ENCODE data around the gene MMP3. TPM values are rescaled to one million over a fixed set of nuclear protein-coding genes. Genes with fewer than 3 reads are reported as not detected.

The MMP3 gene
- polyA plus RNA-seq, 3 donors from 2014 or later = not detected

DNA sequence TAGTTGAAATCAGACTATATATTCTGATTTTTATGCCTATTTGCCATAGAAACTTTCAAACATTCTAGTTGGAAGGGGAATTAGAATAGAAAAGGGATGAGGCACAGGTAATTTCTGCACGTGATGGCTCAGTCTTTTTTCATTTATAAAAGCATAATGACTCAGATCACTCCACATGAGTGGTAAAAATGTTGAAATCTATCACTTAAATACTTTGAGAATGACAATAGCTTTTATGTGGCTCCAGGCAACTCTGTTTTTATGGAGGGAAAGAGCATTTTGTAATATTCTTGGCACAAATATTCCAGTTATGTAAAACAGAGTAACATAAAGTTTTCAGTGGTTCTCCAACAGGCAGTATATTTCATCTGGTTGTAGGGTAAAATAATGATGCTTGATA, 5.9 kb upstream of the MMP3 start:
- H3K4me3 Mint-ChIP-seq = no peak overlapping the region
- peaks cover 0 to 10% (median 0%) of the 10 kb centered on the region in 6 donors for H3K9me3 Mint-ChIP-seq
- peaks cover 0 to 3% (median 1%) of the 10 kb centered on the region in 3 donors for H3K27me3 Mint-ChIP-seq (ENCODE audit: low read depth in 3 of 3)
- H3K4me1 Mint-ChIP-seq = no peaks in the 10 kb centered on the region
- H3K36me3 Mint-ChIP-seq = no peaks in the 10 kb centered on the region
- DNase-seq = no peak
- no peak overlapping the region for H3K27ac Mint-ChIP-seq

DNA sequence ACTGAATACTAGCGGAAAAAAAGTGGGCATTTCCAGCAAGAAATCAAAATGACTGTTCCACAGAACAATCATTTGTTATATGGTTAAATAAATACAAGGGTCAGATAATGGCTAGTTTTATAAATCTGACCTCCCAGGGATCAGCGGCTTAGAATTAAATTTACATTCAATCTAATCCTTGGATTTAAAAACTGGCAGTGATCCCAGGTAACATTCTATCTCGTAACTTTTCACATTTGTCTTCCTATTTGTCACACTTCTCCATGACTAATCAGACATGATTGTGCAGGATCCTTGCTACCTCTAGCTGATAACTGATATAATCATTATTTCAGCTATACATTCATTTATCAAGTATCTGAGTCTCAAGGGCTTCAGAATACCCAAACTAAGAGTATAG, 2.9 kb upstream of the MMP3 start:
- DNase-seq = no peak
- peaks cover 0 to 3% (median 0%) of the 10 kb centered on the region in 6 donors for H3K9me3 Mint-ChIP-seq
- no peak overlapping the region for H3K4me3 Mint-ChIP-seq
- peaks cover 0 to 1% (median 0%) of the 10 kb centered on the region in 3 donors for H3K27me3 Mint-ChIP-seq (ENCODE audit: low read depth in 3 of 3)
- no peaks in the 10 kb centered on the region for H3K4me1 Mint-ChIP-seq
- H3K27ac Mint-ChIP-seq = no peak overlapping the region
- H3K36me3 Mint-ChIP-seq = no peaks in the 10 kb centered on the region

GRCh38 chr11:102842930-102843329, 479 bp downstream of the MMP3 start:
- Mint-ChIP-seq H3K27me3 (ENCODE audit: low read depth in 3 of 3) (peaks cover 0 to 1% (median 0%) of the 10 kb centered on the region in 3 donors), H3K4me3 (no peak overlapping the region), H3K27ac (no peak overlapping the region), H3K9me3 (peaks cover 0 to 3% (median 0%) of the 10 kb centered on the region in 6 donors), H3K4me1 (no peaks in the 10 kb centered on the region), H3K36me3 (no peaks in the 10 kb centered on the region)
- no peak for DNase-seq

- Mint-ChIP-seq H3K36me3 (no peaks in the 10 kb centered on the region), H3K9me3 (peaks cover 0 to 2% (median under 1%) of the 10 kb centered on the region in 6 donors), H3K27ac (no peak overlapping the region), H3K4me1 (no peaks in the 10 kb centered on the region), H3K4me3 (no peak overlapping the region), H3K27me3 (ENCODE audit: low read depth in 3 of 3) (peaks cover 0 to 1% (median 0%) of the 10 kb centered on the region in 3 donors)
- no peak for DNase-seq
These were observed 3.4 kb downstream of the MMP3 start for GRCh38 chr11:102840018-102840417.

- Mint-ChIP-seq H3K36me3 (no peaks in the 10 kb centered on the region), H3K27me3 (ENCODE audit: low read depth in 3 of 3) (peaks cover 2 to 4% (median 2%) of the 10 kb centered on the region in 3 donors), H3K4me3 (no peak overlapping the region), H3K4me1 (no peaks in the 10 kb centered on the region), H3K9me3 (peaks cover 0 to 7% (median 0%) of the 10 kb centered on the region in 6 donors), H3K27ac (no peak overlapping the region)
- no peak for DNase-seq
These were observed 5.8 kb downstream of the MMP3 start for GRCh38 chr11:102837646-102838045.

GRCh38 chr11:102837156-102837555, 6.3 kb downstream of the MMP3 start:
- Mint-ChIP-seq H3K4me1 (no peaks in the 10 kb centered on the region), H3K9me3 (peaks cover 0 to 7% (median 0%) of the 10 kb centered on the region in 6 donors), H3K4me3 (no peak overlapping the region), H3K36me3 (no peaks in the 10 kb centered on the region), H3K27ac (no peak overlapping the region), H3K27me3 (ENCODE audit: low read depth in 3 of 3) (peaks cover 2 to 4% (median 3%) of the 10 kb centered on the region in 3 donors)
- no peak for DNase-seq

DNA sequence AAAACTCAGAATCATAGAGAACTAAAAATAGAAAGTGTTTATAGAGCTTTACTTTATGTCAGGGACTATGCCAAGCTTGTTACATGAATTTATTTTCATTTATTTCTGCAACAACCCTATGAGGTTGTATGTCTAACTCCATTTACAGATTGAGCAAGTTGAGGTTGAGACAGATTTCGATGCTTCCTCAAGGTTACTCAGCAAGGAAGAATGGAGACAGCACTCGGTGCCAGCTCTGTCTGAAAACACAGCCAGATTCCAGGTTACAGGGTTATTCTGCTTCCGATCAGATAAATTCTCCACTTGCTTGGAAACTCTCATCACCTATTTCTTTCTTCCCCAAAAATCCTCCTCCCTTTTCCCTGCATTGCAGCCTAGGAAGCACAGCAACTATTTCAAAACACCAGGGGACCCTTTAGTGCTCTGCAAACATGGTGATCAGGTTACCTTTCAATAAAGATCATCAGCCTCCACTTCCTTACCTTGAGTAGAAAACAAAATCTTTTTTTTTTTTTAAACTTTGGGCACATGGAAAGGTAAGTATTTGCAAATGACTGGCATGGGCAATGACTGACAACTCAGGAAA, 7.0 kb downstream of the MMP3 start:
- DNase-seq = no peak
- no peaks in the 10 kb centered on the region for H3K4me1 Mint-ChIP-seq
- peaks cover 0 to 7% (median 0%) of the 10 kb centered on the region in 6 donors for H3K9me3 Mint-ChIP-seq
- H3K27ac Mint-ChIP-seq = no peak overlapping the region
- no peak overlapping the region for H3K4me3 Mint-ChIP-seq
- H3K36me3 Mint-ChIP-seq = no peaks in the 10 kb centered on the region
- H3K27me3 Mint-ChIP-seq (ENCODE audit: low read depth in 3 of 3) = peaks cover 2 to 6% (median 4%) of the 10 kb centered on the region in 3 donors

- DNase-seq = no peak
- Mint-ChIP-seq H3K4me1 (no peaks in the 10 kb centered on the region), H3K4me3 (no peak overlapping the region), H3K27me3 (ENCODE audit: low read depth in 3 of 3) (peaks cover 2 to 6% (median 6%) of the 10 kb centered on the region in 3 donors), H3K9me3 (peaks cover 0 to 7% (median 0%) of the 10 kb centered on the region in 6 donors), H3K36me3 (no peaks in the 10 kb centered on the region), H3K27ac (no peak overlapping the region)
These were observed 9.7 kb downstream of the MMP3 start for GRCh38 chr11:102833731-102834130.

DNA sequence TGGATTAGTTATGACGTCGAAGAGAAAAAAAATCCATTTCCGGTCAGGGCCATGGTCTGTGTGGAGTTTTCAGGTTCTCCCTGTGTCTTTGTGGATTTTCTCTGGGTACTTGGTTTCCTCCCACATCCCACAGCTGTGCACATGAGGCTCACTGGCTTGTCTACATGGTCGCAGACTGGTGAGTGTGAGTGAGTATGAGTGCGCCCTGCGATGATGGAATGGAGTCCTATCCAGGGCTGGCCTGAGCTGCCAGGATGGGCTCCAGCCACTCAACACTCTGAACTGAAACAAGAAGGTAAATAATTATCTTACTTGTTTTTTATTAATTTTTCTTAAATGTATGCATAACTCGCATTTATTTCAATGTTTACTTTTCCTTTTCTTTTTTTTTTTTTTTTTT, 10.8 kb downstream of the MMP3 start:
- Mint-ChIP-seq H3K4me1 (no peaks in the 10 kb centered on the region), H3K36me3 (no peaks in the 10 kb centered on the region), H3K27ac (no peak overlapping the region), H3K4me3 (no peak overlapping the region), H3K27me3 (ENCODE audit: low read depth in 3 of 3) (peaks cover 2 to 6% (median 6%) of the 10 kb centered on the region in 3 donors), H3K9me3 (peaks cover 0 to 7% (median 0%) of the 10 kb centered on the region in 6 donors)
- DNase-seq = no peak

DNA sequence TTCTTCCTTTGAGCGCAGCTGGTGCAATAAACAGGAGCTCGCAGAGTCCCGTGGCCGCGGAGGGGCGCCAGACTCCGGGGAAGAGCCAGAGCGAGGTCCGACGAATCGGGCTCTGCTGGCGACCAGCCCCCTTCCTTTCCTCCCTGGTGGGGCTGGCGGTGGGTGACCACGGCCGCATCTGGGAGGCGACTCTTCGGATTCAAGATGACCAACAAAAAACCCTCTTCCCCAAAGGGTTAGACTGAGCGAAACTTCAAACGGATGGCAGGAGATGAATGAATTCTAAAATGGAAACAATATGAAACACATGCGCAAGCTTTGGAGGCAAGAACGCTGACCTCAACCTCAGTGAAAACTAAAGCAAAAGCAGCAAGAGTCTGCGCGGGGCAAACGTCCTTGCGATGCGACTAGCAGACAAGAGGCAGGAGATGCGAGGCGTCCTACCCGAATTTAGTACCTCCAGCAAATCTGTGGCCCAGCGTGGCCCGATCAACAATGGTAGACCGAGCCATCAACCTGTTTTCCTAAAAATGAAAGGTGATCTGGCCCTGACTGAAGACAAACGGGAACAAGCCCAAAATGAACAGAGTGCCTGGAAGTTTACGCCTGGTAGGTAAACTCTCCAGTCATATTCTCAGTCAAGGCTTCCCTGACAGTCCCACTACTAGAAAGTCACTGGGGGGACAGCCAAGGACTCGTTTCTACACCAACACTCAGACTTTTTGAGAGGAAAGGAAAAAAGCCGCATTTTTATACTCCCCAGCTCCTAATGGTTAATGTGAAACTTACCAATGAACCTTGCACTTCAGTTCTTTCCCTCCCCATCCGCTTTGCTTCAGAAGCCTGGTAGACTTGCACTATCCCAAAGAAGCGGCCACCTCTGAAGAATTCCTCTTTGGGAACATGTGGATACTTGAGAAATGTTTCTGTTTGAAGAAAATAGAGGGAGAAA, 11.6 kb downstream of the MMP3 start:
- Mint-ChIP-seq H3K27ac (no peak overlapping the region), H3K4me3 (no peak overlapping the region), H3K27me3 (ENCODE audit: low read depth in 3 of 3) (peaks cover 5 to 6% (median 6%) of the 10 kb centered on the region in 3 donors), H3K9me3 (peaks cover 0 to 7% (median 0%) of the 10 kb centered on the region in 6 donors), H3K36me3 (no peaks in the 10 kb centered on the region), H3K4me1 (no peaks in the 10 kb centered on the region)
- DNase-seq = no peak

GRCh38 chr11:102831128-102831488, 12.3 kb downstream of the MMP3 start:
- no peak overlapping the region for H3K27ac Mint-ChIP-seq
- no peaks in the 10 kb centered on the region for H3K36me3 Mint-ChIP-seq
- DNase-seq = no peak
- H3K27me3 Mint-ChIP-seq (ENCODE audit: low read depth in 3 of 3) = peaks cover 5 to 6% (median 6%) of the 10 kb centered on the region in 3 donors
- H3K9me3 Mint-ChIP-seq = peaks cover 0 to 7% (median 0%) of the 10 kb centered on the region in 6 donors
- no peaks in the 10 kb centered on the region for H3K4me1 Mint-ChIP-seq
- no peak overlapping the region for H3K4me3 Mint-ChIP-seq

- H3K4me3 Mint-ChIP-seq = no peak overlapping the region
- no peak for DNase-seq
- no peaks in the 10 kb centered on the region for H3K36me3 Mint-ChIP-seq
- H3K27me3 Mint-ChIP-seq (ENCODE audit: low read depth in 3 of 3) = peaks cover 5 to 6% (median 6%) of the 10 kb centered on the region in 3 donors
- H3K27ac Mint-ChIP-seq = no peak overlapping the region
- H3K4me1 Mint-ChIP-seq = no peaks in the 10 kb centered on the region
- H3K9me3 Mint-ChIP-seq = peaks cover 0 to 7% (median 0%) of the 10 kb centered on the region in 6 donors
These were observed 13.2 kb downstream of the MMP3 start for GRCh38 chr11:102830001-102830727.

GRCh38 chr11:102829316-102830000, 14.0 kb downstream of the MMP3 start:
- DNase-seq = no peak
- no peaks in the 10 kb centered on the region for H3K36me3 Mint-ChIP-seq
- no peak overlapping the region for H3K27ac Mint-ChIP-seq
- H3K4me3 Mint-ChIP-seq = no peak overlapping the region
- H3K9me3 Mint-ChIP-seq = peaks cover 0 to 2% (median 0%) of the 10 kb centered on the region in 6 donors
- H3K27me3 Mint-ChIP-seq (ENCODE audit: low read depth in 3 of 3) = peaks cover 5 to 6% (median 6%) of the 10 kb centered on the region in 3 donors
- H3K4me1 Mint-ChIP-seq = no peaks in the 10 kb centered on the region
